Testis (tissue), 2 donors: ENCODE measurements around the gene TBC1D24.

Experiments used
- CTCF ChIP-seq, 3 experiments: fragments of 450-650 bp in 2 of 3; fragments of 200-600 bp in 1 of 3; sonication (generic) in 1 of 3; IDR thresholded peaks; one replicate each; pipeline ENCODE4 v1.5.1; 2016 to 2019; ENCODE audit warnings: antibody characterized with exemption in 3 of 3, mild to moderate bottlenecking in 2 of 3, moderate library complexity in 1 of 3
- POLR2A ChIP-seq: fragments of 450-650 bp; IDR thresholded peaks from one replicate; pipeline ENCODE4 v1.6.1; 2017; ENCODE audit warnings: antibody characterized with exemption, mild to moderate bottlenecking, moderate library complexity

- no peak for TF ChIP-seq CTCF (IDR thresholded peaks at IDR 0.05)
- peak; percentile 63 for TF ChIP-seq POLR2A
Observed at GRCh38 chr16:2531696-2532493, 57.0 kb downstream of the TBC1D24 start.
